ENCODE data around the gene TMEM238L.

- no peak for TF ChIP-seq POLR2A (IDR thresholded peaks at IDR 0.05; ENCODE audit: low read depth, low read length)
- no peak for TF ChIP-seq RAD21 (IDR thresholded peaks at IDR 0.05; ENCODE audit: low read length)
- TF ChIP-seq, protein P1, sequence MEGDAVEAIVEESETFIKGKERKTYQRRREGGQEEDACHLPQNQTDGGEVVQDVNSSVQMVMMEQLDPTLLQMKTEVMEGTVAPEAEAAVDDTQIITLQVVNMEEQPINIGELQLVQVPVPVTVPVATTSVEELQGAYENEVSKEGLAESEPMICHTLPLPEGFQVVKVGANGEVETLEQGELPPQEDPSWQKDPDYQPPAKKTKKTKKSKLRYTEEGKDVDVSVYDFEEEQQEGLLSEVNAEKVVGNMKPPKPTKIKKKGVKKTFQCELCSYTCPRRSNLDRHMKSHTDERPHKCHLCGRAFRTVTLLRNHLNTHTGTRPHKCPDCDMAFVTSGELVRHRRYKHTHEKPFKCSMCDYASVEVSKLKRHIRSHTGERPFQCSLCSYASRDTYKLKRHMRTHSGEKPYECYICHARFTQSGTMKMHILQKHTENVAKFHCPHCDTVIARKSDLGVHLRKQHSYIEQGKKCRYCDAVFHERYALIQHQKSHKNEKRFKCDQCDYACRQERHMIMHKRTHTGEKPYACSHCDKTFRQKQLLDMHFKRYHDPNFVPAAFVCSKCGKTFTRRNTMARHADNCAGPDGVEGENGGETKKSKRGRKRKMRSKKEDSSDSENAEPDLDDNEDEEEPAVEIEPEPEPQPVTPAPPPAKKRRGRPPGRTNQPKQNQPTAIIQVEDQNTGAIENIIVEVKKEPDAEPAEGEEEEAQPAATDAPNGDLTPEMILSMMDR (conservative IDR thresholded peaks at IDR 0.05; ENCODE audit: low read depth, low read length) = no peak
- TF ChIP-seq MAZ (IDR thresholded peaks at IDR 0.05; ENCODE audit: borderline replicate concordance, low read depth, low read length) = no peak
- no peak for TF ChIP-seq MAFK (IDR thresholded peaks at IDR 0.05; ENCODE audit: low read depth, low read length)
- TF ChIP-seq, protein P2, sequence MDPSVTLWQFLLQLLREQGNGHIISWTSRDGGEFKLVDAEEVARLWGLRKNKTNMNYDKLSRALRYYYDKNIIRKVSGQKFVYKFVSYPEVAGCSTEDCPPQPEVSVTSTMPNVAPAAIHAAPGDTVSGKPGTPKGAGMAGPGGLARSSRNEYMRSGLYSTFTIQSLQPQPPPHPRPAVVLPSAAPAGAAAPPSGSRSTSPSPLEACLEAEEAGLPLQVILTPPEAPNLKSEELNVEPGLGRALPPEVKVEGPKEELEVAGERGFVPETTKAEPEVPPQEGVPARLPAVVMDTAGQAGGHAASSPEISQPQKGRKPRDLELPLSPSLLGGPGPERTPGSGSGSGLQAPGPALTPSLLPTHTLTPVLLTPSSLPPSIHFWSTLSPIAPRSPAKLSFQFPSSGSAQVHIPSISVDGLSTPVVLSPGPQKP (IDR thresholded peaks at IDR 0.05; ENCODE audit: borderline replicate concordance, low read depth, low read length) = no peak
- TF ChIP-seq RFX5 (IDR thresholded peaks at IDR 0.05; ENCODE audit: low read depth, low read length) = no peak
- no peak for TF ChIP-seq CEBPB (IDR thresholded peaks at IDR 0.05; ENCODE audit: low read depth, low read length)
- no peak for TF ChIP-seq BHLHE40 (IDR thresholded peaks at IDR 0.05; ENCODE audit: low read depth, low read length)
- TF ChIP-seq SMC3 (IDR thresholded peaks at IDR 0.05; ENCODE audit: low read depth, low read length) = no peak
- TF ChIP-seq FOS (IDR thresholded peaks at IDR 0.05; ENCODE audit: low read depth, low read length) = no peak
- TF ChIP-seq CHD1 (IDR thresholded peaks at IDR 0.05; ENCODE audit: low read depth, low read length) = no peak
These were observed 46.8 kb downstream of the TMEM238L start for GRCh38 chr17:10757067-10757466.

Data from IMR-90 (cell line).